ENCODE data around the gene KBTBD2. TPM values are rescaled to one million over a fixed set of nuclear protein-coding genes. Genes with fewer than 3 reads are reported as not detected.

Gene KBTBD2
- polyA plus RNA-seq, 3 donors: 23.7 to 48.4 (median 33.9) TPM

DNA sequence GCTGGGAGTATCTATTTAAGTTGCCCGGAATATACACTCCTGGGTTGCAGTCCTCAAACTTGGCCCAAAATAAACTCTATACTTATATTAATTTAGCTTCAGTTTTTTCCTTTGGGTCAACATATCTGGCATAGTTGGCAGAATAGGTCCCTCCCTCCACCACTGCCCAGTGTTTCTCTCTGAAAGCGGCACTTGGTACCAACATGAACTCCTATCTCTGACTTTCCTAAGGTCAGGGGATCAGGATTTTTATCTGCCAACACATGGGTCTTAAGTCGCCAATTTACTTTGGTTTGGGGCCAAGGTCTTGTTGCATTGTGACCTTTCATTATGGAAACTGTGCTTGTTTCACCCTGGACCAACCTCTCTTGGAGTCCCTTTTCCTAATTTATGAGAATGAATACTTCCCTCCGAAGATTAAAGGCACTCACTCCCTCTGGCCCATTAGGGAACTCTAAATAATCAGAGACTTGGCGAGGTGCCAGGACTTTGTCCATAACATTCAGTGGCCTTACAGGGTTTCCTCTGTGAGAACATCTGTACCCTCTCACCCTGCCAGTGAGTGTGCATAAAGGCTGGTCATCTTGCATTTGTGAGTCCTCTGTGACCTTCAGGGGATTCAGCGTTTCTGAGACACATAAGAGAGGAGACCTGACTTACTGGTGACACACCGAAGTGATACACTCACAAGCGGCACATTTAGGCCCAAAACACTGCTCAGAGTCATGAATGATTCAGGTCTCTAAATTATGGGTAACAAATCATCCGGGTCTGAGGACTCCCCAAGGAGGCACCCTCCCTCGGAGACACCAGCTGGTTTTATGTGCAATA is 46.0 kb upstream of the KBTBD2 start:
- Mint-ChIP-seq H3K27me3 (ENCODE audit: low read depth in 3 of 3) (peaks cover 0 to 4% (median 0%) of the 10 kb centered on the region in 3 donors), H3K9me3 (peaks cover 0 to 3% (median 0%) of the 10 kb centered on the region in 7 donors)
- H3K4me1 ChIP-seq (ENCODE audit: control insufficient read depth in 1 of 2, insufficient read depth in 2 of 2, low read length in 2 of 2): peaks cover 11 to 15% of the 10 kb centered on the region in 2 donors

DNA sequence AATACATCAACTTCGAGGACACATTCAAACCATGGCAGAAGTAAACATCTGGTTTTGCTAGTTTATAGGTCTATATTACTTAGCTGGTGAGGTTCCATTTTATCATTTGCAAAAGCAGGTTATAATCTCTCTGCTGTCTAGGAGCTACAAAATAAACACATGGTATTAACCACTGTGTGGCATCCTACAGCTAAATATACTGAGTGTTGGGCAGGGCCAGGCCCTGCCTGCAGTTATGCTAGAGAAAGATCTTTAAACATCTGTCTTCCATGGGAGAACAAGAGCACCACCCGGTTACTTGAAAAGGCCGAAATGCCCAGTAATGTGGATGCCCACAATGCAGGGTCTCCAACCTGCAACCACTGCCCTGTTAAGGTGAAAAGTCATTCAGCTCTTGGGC is 45.1 kb upstream of the KBTBD2 start:
- peaks cover 4% of the 10 kb centered on the region for H3K79me2 ChIP-seq (ENCODE audit: insufficient read depth, low read length)
- H2AFZ ChIP-seq (ENCODE audit: insufficient read depth, low read depth, low read length, poor library complexity, severe bottlenecking): no peak overlapping the region
- Mint-ChIP-seq H3K9me3 (peaks cover 0 to 3% (median 0%) of the 10 kb centered on the region in 7 donors), H3K27me3 (ENCODE audit: low read depth in 3 of 3) (no peaks in the 10 kb centered on the region), H3K36me3 (peaks cover 3 to 13% of the 10 kb centered on the region in 2 donors), H3K4me3 (no peak overlapping the region), H3K4me1 (peaks cover 15% of the 10 kb centered on the region), H3K27ac (no peak overlapping the region)
- H3K4me2 ChIP-seq (replicated peaks; ENCODE audit: extremely low read depth, low read length, poor library complexity, severe bottlenecking): no peak overlapping the region
- no peak overlapping the region for H3K27ac ChIP-seq (ENCODE audit: low read depth in 1 of 2, low read length in 2 of 2)
- WGBS (ENCODE audit: insufficient coverage): 83% methylated on average over 1 of the region's 3 CpGs
- H4K20me1 ChIP-seq (ENCODE audit: insufficient read depth, low read length): no peaks in the 10 kb centered on the region
- H3K36me3 ChIP-seq (replicated peaks in 1 of 2; ENCODE audit: control insufficient read depth in 1 of 2, insufficient read depth in 2 of 2, low read length in 2 of 2): peaks cover 0 to 8% of the 10 kb centered on the region in 2 donors
- no peak overlapping the region for H3K9ac ChIP-seq (ENCODE audit: insufficient read depth, low read length, poor library complexity, severe bottlenecking)
- intact Hi-C loops (cut with micrococcal nuclease): loop anchor here in 1 of 2 donors (10.0 kb wide), 1 partner anchor 82 kb away; no protein-coding TSS in a partner anchor
- H3K27me3 ChIP-seq (ENCODE audit: control insufficient read depth in 2 of 2, insufficient read depth in 2 of 2, low read length in 2 of 2): no peaks in the 10 kb centered on the region
- no peak overlapping the region for H3K4me3 ChIP-seq (replicated peaks in 1 of 3; ENCODE audit: low read depth in 2 of 3, low read length in 3 of 3)
- peaks cover 6 to 7% of the 10 kb centered on the region in 2 donors for H3K4me1 ChIP-seq (ENCODE audit: control insufficient read depth in 1 of 2, insufficient read depth in 2 of 2, low read length in 2 of 2)
- TF ChIP-seq, protein P1, sequence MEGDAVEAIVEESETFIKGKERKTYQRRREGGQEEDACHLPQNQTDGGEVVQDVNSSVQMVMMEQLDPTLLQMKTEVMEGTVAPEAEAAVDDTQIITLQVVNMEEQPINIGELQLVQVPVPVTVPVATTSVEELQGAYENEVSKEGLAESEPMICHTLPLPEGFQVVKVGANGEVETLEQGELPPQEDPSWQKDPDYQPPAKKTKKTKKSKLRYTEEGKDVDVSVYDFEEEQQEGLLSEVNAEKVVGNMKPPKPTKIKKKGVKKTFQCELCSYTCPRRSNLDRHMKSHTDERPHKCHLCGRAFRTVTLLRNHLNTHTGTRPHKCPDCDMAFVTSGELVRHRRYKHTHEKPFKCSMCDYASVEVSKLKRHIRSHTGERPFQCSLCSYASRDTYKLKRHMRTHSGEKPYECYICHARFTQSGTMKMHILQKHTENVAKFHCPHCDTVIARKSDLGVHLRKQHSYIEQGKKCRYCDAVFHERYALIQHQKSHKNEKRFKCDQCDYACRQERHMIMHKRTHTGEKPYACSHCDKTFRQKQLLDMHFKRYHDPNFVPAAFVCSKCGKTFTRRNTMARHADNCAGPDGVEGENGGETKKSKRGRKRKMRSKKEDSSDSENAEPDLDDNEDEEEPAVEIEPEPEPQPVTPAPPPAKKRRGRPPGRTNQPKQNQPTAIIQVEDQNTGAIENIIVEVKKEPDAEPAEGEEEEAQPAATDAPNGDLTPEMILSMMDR (IDR thresholded peaks at IDR 0.05): no peak
- H3K9me3 ChIP-seq (replicated peaks in 1 of 2; ENCODE audit: control insufficient read depth in 1 of 2, insufficient read depth in 1 of 2, low read length in 2 of 2): no peaks in the 10 kb centered on the region
- no peak for DNase-seq

More for the DNA sequence above, 46.0 kb upstream of the KBTBD2 start:
- Histone ChIP-seq H3K27ac (ENCODE audit: low read depth in 1 of 2, low read length in 2 of 2) (no peak overlapping the region), H3K79me2 (ENCODE audit: insufficient read depth, low read length) (peaks cover 4% of the 10 kb centered on the region), H4K20me1 (ENCODE audit: insufficient read depth, low read length) (no peaks in the 10 kb centered on the region), H3K4me3 (replicated peaks in 1 of 3; ENCODE audit: low read depth in 2 of 3, low read length in 3 of 3) (no peak overlapping the region), H3K36me3 (replicated peaks in 1 of 2; ENCODE audit: control insufficient read depth in 1 of 2, insufficient read depth in 2 of 2, low read length in 2 of 2) (peaks cover 0 to 3% of the 10 kb centered on the region in 2 donors), H2AFZ (ENCODE audit: insufficient read depth, low read depth, low read length, poor library complexity, severe bottlenecking) (no peak overlapping the region), H3K27me3 (ENCODE audit: control insufficient read depth in 2 of 2, insufficient read depth in 2 of 2, low read length in 2 of 2) (no peaks in the 10 kb centered on the region), H3K9me3 (replicated peaks in 1 of 2; ENCODE audit: control insufficient read depth in 1 of 2, insufficient read depth in 1 of 2, low read length in 2 of 2) (no peaks in the 10 kb centered on the region), H3K4me2 (replicated peaks; ENCODE audit: extremely low read depth, low read length, poor library complexity, severe bottlenecking) (no peak overlapping the region), H3K9ac (ENCODE audit: insufficient read depth, low read length, poor library complexity, severe bottlenecking) (no peak overlapping the region)
- peaks cover 21% of the 10 kb centered on the region for H3K4me1 Mint-ChIP-seq
- H3K27ac Mint-ChIP-seq: no peak overlapping the region
- TF ChIP-seq, protein P1 (IDR thresholded peaks at IDR 0.05): no peak
- no peak for DNase-seq
- H3K4me3 Mint-ChIP-seq: no peak overlapping the region
- peaks cover 0 to 13% of the 10 kb centered on the region in 2 donors for H3K36me3 Mint-ChIP-seq
- intact Hi-C loops (cut with micrococcal nuclease): loop anchor here in 1 of 2 donors (10.0 kb wide), 1 partner anchor 83 kb away; no protein-coding TSS in a partner anchor
- WGBS (ENCODE audit: insufficient coverage): 93% methylated on average over 6 of the region's 10 CpGs
